ENCODE data around the gene TMEM167B.

- no peak for TF ChIP-seq EZH2 (IDR thresholded peaks at IDR 0.05; ENCODE audit: insufficient read depth, poor library complexity, severe bottlenecking)
- no peak for TF ChIP-seq EZH2phosphoT487 (IDR thresholded peaks at IDR 0.05; ENCODE audit: insufficient read depth, low read depth)
Measured at GRCh38 chr1:109094871-109095270, 4.3 kb downstream of the TMEM167B start.

Data from GM23248 (cell line).